HepG2 (cell line): ENCODE measurements around the gene CD69. TPM values are rescaled to one million over a fixed set of nuclear protein-coding genes. Genes with fewer than 3 reads are reported as not detected.

Source experiments
- ATAC-seq: fragments of 200-7000 bp; cut with Tn5 transposase; 3 replicates; pipeline ENCODE4 v1.9.1; 2020; ENCODE audit warnings: mild to moderate bottlenecking, moderate library complexity
- BruUV-seq: library from RNA; stranded (reverse); fragments of 400-500 nt; replicated peaks from 2 replicates; lab custom pipeline; 2021; lab: Mats Ljungman, UMichigan
- CTCF ChIA-PET: fragments of 300-600 bp; formaldehyde crosslinking; extraction: SDS; loops from one replicate; lab custom pipeline; 2021; ENCODE audit warnings: low total read pairs, inconsistent platforms, low intra/inter-chr PET ratio; lab: Yijun Ruan, JAX
- POLR2A ChIA-PET: fragments of 350-600 bp; sonication (Branson Sonifier 250); formaldehyde crosslinking; loops from one replicate; lab custom pipeline; 2020; ENCODE audit warnings: antibody characterized with exemption, inconsistent platforms; lab: Yijun Ruan, JAX
- DNase-seq: peaks from one replicate; pipeline ENCODE4 v3.0.0-alpha.2; 2015; ENCODE audit warnings: low spot score
- FAIRE-seq: peaks from 3 replicates; lab custom pipeline; 2011; peaks lifted over from hg19 to GRCh38; lab: Jason Lieb, UNC
- H2AFZ ChIP-seq: one replicate; pipeline ENCODE4 v1.6.1; 2011; ENCODE audit warnings: low read length, inconsistent platforms
- H3K27ac ChIP-seq: fragments of 300-600 bp; 3 replicates; pipeline ENCODE4 v1.8.0; 2011; ENCODE audit warnings: mixed run types, mild to moderate bottlenecking, mixed read lengths, low read length, inconsistent platforms; ENCODE audit not compliant: insufficient read depth; ENCODE audit errors: extremely low read length
- H3K27me3 ChIP-seq, 2 experiments: fragments of 200-600 bp in 1 of 2; 2 replicates in 1 of 2; 3 replicates in 1 of 2; pipeline versions ENCODE4 v1.6.0 to v1.8.0; 2011; ENCODE audit warnings: low read length in 2 of 2, mild to moderate bottlenecking in 2 of 2, moderate library complexity in 2 of 2, inconsistent platforms in 1 of 2; ENCODE audit not compliant: insufficient read depth in 2 of 2, control insufficient read depth in 1 of 2
- H3K36me3 ChIP-seq, 2 experiments: fragments of 200-600 bp in 1 of 2; replicated peaks in 1 of 2; 2 replicates in 1 of 2; 3 replicates in 1 of 2; pipeline versions ENCODE4 v1.5.1 to v1.8.0; 2011; ENCODE audit warnings: low read length in 2 of 2, inconsistent platforms in 1 of 2; ENCODE audit not compliant: insufficient read depth in 2 of 2, control insufficient read depth in 1 of 2
- H3K4me1 ChIP-seq: 2 replicates; pipeline ENCODE4 v1.5.1; 2012; ENCODE audit warnings: low read length, inconsistent platforms; ENCODE audit not compliant: insufficient read depth
- H3K4me2 ChIP-seq: 2 replicates; pipeline ENCODE4 v1.6.0; 2011; ENCODE audit warnings: low read depth, low read length, inconsistent platforms
- H3K4me3 ChIP-seq, 3 experiments: fragments of 200-600 bp in 1 of 3; sonication (generic), shearing (Covaris generic) in 1 of 3; replicated peaks in 1 of 3; 2 replicates each; pipeline ENCODE4 v1.5.1; 2011 to 2016; ENCODE audit warnings: low read length in 3 of 3, inconsistent platforms in 2 of 3, low read depth in 2 of 3, mild to moderate bottlenecking in 2 of 3, control low read depth in 1 of 3, mixed read lengths in 1 of 3; ENCODE audit not compliant: insufficient read depth in 1 of 3
- H3K79me2 ChIP-seq: one replicate; pipeline ENCODE4 v1.6.1; 2011; ENCODE audit warnings: low read length, inconsistent platforms; ENCODE audit not compliant: insufficient read depth
- H3K9ac ChIP-seq: 2 replicates; pipeline ENCODE4 v1.6.0; 2011; ENCODE audit warnings: mild to moderate bottlenecking, low read depth, low read length, inconsistent platforms; ENCODE audit not compliant: insufficient read depth
- H3K9me3 ChIP-seq: 2 replicates; pipeline ENCODE4 v1.5.1; 2012; ENCODE audit warnings: mild to moderate bottlenecking, low read length
- H4K20me1 ChIP-seq: 2 replicates; pipeline ENCODE4 v1.6.0; 2011; ENCODE audit warnings: inconsistent platforms, mild to moderate bottlenecking, low read length, moderate library complexity; ENCODE audit not compliant: insufficient read depth
- CREB1 ChIP-seq, 2 experiments: fragments of 450-650 bp in 1 of 2; IDR thresholded peaks; 2 replicates each; pipeline ENCODE4 v1.6.1; 2016 to 2017; ENCODE audit warnings: control low read depth in 1 of 2, mild to moderate bottlenecking in 1 of 2, missing compliant biosample characterization in 1 of 2, missing genetic modification characterization in 1 of 2
- FOXP1 ChIP-seq, 2 experiments: fragments of 450-650 bp in 1 of 2; IDR thresholded peaks; 2 replicates each; pipeline ENCODE4 v1.6.1; 2017 to 2018; ENCODE audit warnings: antibody characterized with exemption in 1 of 2
- REXO4 ChIP-seq: sonication (generic); formaldehyde crosslinking; IDR thresholded peaks from 2 replicates; pipeline ENCODE4 v1.8.0; 2022; ENCODE audit warnings: missing genetic modification reagents, mild to moderate bottlenecking, borderline replicate concordance
- SIX4 ChIP-seq: sonication (generic); formaldehyde crosslinking; IDR thresholded peaks from 2 replicates; pipeline ENCODE4 v1.4.0; 2020; ENCODE audit warnings: missing genetic modification reagents
- ZNF256 ChIP-seq: sonication (generic); formaldehyde crosslinking; conservative IDR thresholded peaks from 2 replicates; pipeline ENCODE4 v1.4.0; 2020; ENCODE audit warnings: missing genetic modification reagents
- WGBS: methylation state at CpG from one replicate; pipeline ENCODE4 v1.1.6; 2017; ENCODE audit warnings: low lambda C conversion rate; 5-methylcytosine and 5-hydroxymethylcytosine counted together
- in situ Hi-C: cut with HindIII; loops from 2 replicates; pipeline ENCODE4 v1.10.0; 2017; ENCODE audit warnings: low pct_unique_long_range_greater_than_20kb; ENCODE audit not compliant: extremely low pct_ligation_motif_present
- intact Hi-C: fragments of 100-400 bp; cut with micrococcal nuclease; formaldehyde crosslinking; loops from one replicate; pipeline ENCODE4 v1.10.0; 2022; ENCODE audit not compliant: unreplicated experiment
- polyA plus RNA-seq, 8 experiments: library from polyadenylated mRNA; depleted of rRNA in 3 of 8; stranded (reverse) in 7 of 8; unstranded in 1 of 8; fragments of >200 nt; fragmentation: Illumina TruSeq in 4 of 8; extraction: Trizol in 4 of 8; gene quantifications; 2 replicates each; pipeline versions ENCODE4 v1.2.1 to v1.2.3, GENCODE V29; 2011 to 2016; ENCODE audit warnings: low read depth in 4 of 8, missing spikeins in 1 of 8, mixed read lengths in 1 of 8; ENCODE audit not compliant: insufficient read depth in 1 of 8
- total RNA-seq, 5 experiments: library from RNA; depleted of rRNA; stranded (reverse); fragments of >200 nt; fragmentation: Illumina TruSeq; extraction: Trizol; gene quantifications; 2 replicates each; pipeline ENCODE4 v1.2.3, GENCODE V29; 2016; ENCODE audit warnings: low read depth in 1 of 5

The CD69 gene
- total and polyA plus RNA-seq, 2 of the 13 experiments (the other 11 are each of a cell fraction or from before 2014, with no cell fraction given) = not detected

DNA sequence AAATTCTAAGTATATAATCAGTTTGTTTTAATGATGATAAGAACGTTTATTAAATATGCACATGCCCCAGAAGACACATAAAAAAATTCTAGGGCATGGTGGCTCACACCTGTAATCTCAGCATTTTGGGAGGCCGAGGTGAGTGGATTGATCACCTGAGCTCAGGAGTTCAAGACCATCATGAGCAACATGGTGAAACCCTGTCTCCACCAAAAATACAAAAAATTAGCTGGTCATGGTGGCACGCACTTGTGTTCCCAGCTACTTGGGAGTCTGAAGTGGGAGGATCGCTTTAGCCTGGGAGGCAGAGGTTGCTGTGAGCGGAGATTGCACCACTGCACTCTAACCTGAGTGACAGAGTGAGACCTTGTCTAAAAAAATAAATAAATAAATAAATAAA, 4.0 kb downstream of the CD69 start (continued):
- TF ChIP-seq SIX4 (no peak), ZNF256 (CRISPR knock-in tag) (no peak)

DNA sequence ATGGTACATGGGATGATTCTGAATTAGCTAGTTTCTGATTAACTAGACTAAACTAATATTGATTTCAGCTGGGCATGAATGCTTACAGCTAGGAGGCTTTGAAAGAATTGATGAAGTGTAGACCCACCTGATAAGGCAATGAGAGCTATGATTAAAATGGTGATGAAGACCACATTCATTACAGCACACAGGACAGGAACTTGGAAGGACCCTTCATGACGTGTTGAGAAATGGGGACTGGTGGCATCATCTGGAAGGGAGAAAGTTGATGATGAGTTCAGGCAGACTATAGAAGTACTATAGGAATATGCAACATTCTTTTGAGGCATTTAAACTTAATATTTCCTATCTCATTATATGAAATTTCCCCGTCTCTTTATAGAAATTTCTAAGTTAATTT, 4.5 kb downstream of the CD69 start:
- H3K9me3 ChIP-seq = no peaks in the 10 kb centered on the region
- no peaks in the 10 kb centered on the region for H3K36me3 ChIP-seq
- peaks cover 0 to 6% of the 10 kb centered on the region in 2 experiments; a peak in 2 of 5 replicates for H3K27me3 ChIP-seq
- no peak overlapping the region for H3K27ac ChIP-seq
- BruUV-seq = no TSS peak
- ChIA-PET POLR2A (no interaction called here), CTCF (no interaction called here)
- in situ Hi-C loops = loop anchor here (10.0 kb wide), 1 partner anchor 379 kb away; the partner anchor contains the start of gene CLEC7A
- H3K79me2 ChIP-seq = no peaks in the 10 kb centered on the region
- H3K4me2 ChIP-seq = no peak overlapping the region
- no peak for ATAC-seq
- no peak overlapping the region for H2AFZ ChIP-seq
- DNase-seq = no peak
- no peak for TF ChIP-seq FOXP1 (IDR thresholded peaks at IDR 0.05)
- no peak for TF ChIP-seq FOXP1 (CRISPR knock-in tag; IDR thresholded peaks at IDR 0.05)
- peak; percentile 27; the same call in 1 of the 2 replicates for TF ChIP-seq CREB1 (IDR thresholded peaks at IDR 0.05)
- TF ChIP-seq CREB1 (CRISPR knock-in tag; IDR thresholded peaks at IDR 0.05) = no peak
- TF ChIP-seq, all 625 proteins: peak for 1
- Histone ChIP-seq H3K4me1 (no peaks in the 10 kb centered on the region), H3K9ac (no peak overlapping the region), H4K20me1 (no peaks in the 10 kb centered on the region), H3K4me3 (no peak overlapping the region)
- 1% methylated on average over 2 of the region's 2 CpGs for WGBS
- no peak for FAIRE-seq
- intact Hi-C loops = no loop called here

- ATAC-seq (no peak), FAIRE-seq (no peak), DNase-seq (no peak)
- Histone ChIP-seq H3K27ac (no peak overlapping the region), H3K4me3 (no peak overlapping the region), H3K36me3 (no peaks in the 10 kb centered on the region), H3K79me2 (no peaks in the 10 kb centered on the region), H4K20me1 (no peaks in the 10 kb centered on the region), H3K9me3 (no peaks in the 10 kb centered on the region), H3K4me2 (no peak overlapping the region), H3K4me1 (no peaks in the 10 kb centered on the region), H3K27me3 (peaks cover 0 to 6% of the 10 kb centered on the region in 2 experiments; a peak in 2 of 5 replicates), H2AFZ (no peak overlapping the region), H3K9ac (no peak overlapping the region)
- no TSS peak for BruUV-seq
- 24% methylated on average over 2 of the region's 2 CpGs for WGBS
- in situ Hi-C loops (loop anchor here (10.0 kb wide), 1 partner anchor 379 kb away; the partner anchor contains the start of gene CLEC7A), intact Hi-C loops (no loop called here)
- POLR2A ChIA-PET = no interaction called here
- TF ChIP-seq REXO4 = no peak
- CTCF ChIA-PET = no interaction called here
Measured at GRCh38 chr12:9755567-9755966, 5.1 kb downstream of the CD69 start.
